HG03575 (cell line): ENCODE data around the gene MISP3.

Source experiments
- ATAC-seq: cut with Tn5 transposase; IDR thresholded peaks from one replicate; pipeline ENCODE4 v1.9.1; 2021; ENCODE audit not compliant: unreplicated experiment, insufficient number of reproducible peaks, low FRiP score; ENCODE audit errors: extremely low read depth

The MISP3 gene

GRCh38 chr19:14051980-14052379 is 20.6 kb upstream of the MISP3 start:
- no peak for ATAC-seq

GRCh38 chr19:14052470-14052869 is 20.1 kb upstream of the MISP3 start:
- ATAC-seq, result no peak

GRCh38 chr19:14053032-14053431 is 19.6 kb upstream of the MISP3 start:
- ATAC-seq, result no peak

- no peak for ATAC-seq
Observed at GRCh38 chr19:14053500-14053899, 19.1 kb upstream of the MISP3 start.

- no peak for ATAC-seq
Observed at GRCh38 chr19:14054099-14054498, 18.5 kb upstream of the MISP3 start.

- ATAC-seq, result no peak
Observed at GRCh38 chr19:14054721-14055120, 17.9 kb upstream of the MISP3 start.

GRCh38 chr19:14055396-14055795 is 17.2 kb upstream of the MISP3 start:
- ATAC-seq, result no peak

GRCh38 chr19:14056069-14056666 is 16.4 kb upstream of the MISP3 start:
- ATAC-seq, result no peak

- ATAC-seq, result no peak
Observed at GRCh38 chr19:14056741-14057356, 15.7 kb upstream of the MISP3 start.

GRCh38 chr19:14058182-14059092 is 14.1 kb upstream of the MISP3 start:
- ATAC-seq, result no peak

- ATAC-seq, result no peak
Observed at GRCh38 chr19:14059093-14059480, 13.5 kb upstream of the MISP3 start.

- no peak for ATAC-seq
Observed at GRCh38 chr19:14059652-14060155, 12.9 kb upstream of the MISP3 start.

GRCh38 chr19:14061081-14061749 is 11.4 kb upstream of the MISP3 start:
- no peak for ATAC-seq

GRCh38 chr19:14061751-14062557 is 10.6 kb upstream of the MISP3 start, which contains the start of gene PALM3:
Gene PALM3 (minus strand): TSS chr19:14062076. CDS start chr19:14061980, 96 bp downstream.
- no peak for ATAC-seq

GRCh38 chr19:14062558-14062855 is 10.1 kb upstream of the MISP3 start:
- ATAC-seq, result no peak

- no peak for ATAC-seq
Observed at GRCh38 chr19:14063105-14063504, 9.5 kb upstream of the MISP3 start.

GRCh38 chr19:14066134-14066533 is 6.5 kb upstream of the MISP3 start:
- ATAC-seq, result no peak

- ATAC-seq, result no peak
Observed at GRCh38 chr19:14070268-14071050, 2.1 kb upstream of the MISP3 start.
